Raji (cell line): ENCODE results near the gene ZNF74.

Experiments
- POLR2A ChIP-seq: IDR thresholded peaks from 2 replicates; pipeline ENCODE4 v1.6.1; 2011; ENCODE audit warnings: low read depth, low read length, control low read depth; ENCODE audit not compliant: insufficient read depth

The ZNF74 gene

DNA sequence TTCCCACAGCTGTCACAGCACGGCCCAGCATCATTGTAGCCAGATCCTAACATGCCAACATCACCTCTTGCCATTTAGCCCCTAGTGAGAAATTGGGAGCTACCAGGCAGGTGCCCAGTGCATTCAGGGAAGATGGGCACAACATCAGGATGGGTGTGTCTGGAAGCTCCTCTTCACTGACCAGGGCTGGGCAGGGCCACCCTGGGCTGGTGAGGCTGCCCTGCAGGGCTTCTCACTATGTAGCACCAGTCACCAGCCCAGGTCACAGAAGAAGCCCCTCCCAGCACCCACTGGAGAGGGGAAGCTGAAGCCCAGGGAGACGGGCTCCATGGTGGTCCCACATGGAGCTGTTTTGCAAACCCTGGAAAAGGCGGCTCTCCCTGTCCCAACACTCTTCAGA is 13.9 kb downstream of the ZNF74 start:
- no peak for TF ChIP-seq POLR2A

DNA sequence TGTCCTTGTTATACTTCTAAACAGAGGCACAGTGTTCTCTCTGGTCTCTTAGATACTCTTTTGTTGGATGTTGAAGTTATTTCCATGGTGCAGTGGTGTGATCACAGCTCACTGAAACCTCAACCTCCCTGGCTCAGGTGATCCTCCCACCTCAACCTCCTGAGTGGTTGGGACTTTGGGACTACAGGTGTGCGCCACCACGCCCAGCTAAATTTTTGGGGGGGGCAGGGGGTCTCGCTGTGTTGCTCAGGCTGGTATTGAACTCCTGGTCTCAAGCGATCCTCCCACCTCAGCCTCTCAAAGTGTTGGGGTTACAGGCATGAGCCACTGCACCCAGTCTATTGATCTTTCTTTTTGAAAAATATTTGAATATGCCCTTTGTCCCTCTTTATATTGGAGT is 14.9 kb downstream of the ZNF74 start:
- TF ChIP-seq POLR2A, result no peak

DNA sequence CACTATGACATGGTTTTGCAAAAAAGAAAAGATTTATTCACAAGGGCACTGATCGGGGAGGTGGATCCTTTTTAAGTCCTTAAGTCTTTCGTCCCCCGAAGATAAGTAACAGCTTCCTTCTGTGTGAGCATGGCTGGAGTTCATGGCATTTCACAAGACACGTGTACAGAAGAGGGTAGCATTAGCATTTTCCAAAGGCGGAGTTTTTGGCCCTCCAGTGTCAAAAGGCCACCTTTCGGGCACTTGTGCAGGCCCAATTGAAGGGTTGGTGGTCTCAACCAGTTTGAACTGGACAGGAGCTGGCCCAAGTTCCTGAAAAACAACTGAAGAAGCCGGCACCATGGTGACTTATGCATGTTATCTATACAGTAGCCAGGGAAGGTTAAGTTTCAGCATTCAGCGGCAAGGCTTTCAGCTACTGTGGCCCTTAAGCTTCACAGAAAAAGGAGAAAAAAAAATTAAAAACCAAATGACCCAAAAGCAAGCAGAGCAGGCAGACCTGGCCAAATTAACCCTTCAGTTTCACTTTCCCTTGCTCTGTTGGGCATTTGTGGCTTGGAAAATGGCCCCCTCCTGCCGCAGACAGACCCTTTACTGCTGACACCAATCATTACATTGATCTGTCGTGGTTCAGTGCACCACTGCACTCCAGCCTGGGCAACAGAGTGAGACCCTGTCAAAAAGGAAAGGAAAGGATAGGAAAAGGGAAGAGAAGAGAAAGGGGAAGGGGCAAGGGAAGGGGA is 18.7 kb downstream of the ZNF74 start:
- TF ChIP-seq POLR2A, result no peak

DNA sequence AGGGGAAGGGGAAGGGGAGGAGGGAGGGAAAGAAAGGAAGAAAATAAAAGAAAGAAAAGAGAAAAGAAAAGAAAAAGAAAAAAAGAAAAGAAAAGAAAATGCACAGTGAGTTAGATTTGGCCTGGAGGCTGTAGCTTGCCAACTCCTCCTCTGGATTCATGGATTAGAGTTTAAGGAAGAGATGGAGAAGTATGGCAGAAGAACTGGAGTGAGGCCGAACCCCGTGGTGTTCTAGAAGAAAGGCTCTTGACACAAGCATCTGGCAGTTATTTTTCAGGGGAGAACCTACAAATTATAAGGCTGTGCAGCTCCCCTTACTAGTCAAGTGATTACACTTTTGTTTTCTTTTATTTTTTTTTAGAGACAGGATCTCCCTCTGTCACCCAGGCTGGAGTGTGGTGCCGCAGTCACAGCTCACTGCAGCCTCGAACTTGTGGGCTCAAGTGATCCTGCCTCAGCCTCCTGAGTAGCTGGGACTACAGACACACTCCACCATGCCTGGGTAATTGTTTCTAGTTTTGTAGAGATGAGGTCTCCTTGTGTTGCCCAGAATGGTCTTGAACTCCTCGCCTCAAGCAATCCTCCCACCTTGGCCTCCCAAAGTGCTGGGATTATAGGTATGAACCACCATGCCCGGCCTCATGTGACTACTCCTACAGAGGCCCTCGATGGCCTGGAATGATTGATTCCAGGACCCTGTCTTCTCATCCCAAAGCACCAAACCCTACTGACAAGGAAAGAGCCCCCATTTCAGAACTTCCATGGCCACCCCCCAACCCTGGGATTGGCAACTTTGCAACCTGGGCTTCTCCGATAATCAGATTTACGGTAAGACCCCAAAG is 19.5 kb downstream of the ZNF74 start:
- no peak for TF ChIP-seq POLR2A

DNA sequence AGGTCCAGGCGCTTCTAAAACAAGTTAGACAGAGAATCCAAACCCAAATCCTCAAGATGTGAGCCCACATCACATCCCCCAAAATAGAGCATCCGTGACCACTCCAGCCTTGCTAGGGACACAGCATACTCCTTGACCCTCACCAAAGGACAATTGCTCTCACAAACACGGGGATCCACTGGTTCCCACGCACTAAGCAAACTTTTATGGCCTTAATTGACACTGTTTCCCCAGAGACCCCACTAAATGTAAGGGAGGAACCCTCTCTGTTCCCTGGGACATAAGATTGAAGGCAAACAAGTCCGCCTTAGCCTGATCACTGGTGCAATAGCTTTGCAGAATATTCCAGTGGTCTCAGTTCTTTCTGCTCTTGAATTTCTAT is 20.1 kb downstream of the ZNF74 start:
- no peak for TF ChIP-seq POLR2A

DNA sequence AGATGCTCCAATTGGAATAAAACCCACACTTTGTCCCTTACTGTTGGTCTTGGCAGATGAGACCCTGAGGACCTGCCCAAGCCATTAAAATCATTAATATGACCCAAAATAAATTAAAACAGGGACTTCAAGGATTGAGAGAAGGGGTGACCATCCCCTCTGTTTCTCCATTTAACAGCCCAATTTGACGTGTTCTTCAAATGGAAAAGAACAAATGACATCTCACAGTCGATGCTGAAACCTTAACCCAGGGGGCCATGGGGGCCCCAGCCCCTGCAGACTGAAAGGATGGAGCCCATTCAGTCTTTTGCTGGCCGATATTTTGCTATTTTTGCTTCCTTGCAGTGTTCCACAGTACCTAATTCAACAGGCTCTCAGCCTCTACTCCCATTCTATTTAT is 20.5 kb downstream of the ZNF74 start:
- no peak for TF ChIP-seq POLR2A

DNA sequence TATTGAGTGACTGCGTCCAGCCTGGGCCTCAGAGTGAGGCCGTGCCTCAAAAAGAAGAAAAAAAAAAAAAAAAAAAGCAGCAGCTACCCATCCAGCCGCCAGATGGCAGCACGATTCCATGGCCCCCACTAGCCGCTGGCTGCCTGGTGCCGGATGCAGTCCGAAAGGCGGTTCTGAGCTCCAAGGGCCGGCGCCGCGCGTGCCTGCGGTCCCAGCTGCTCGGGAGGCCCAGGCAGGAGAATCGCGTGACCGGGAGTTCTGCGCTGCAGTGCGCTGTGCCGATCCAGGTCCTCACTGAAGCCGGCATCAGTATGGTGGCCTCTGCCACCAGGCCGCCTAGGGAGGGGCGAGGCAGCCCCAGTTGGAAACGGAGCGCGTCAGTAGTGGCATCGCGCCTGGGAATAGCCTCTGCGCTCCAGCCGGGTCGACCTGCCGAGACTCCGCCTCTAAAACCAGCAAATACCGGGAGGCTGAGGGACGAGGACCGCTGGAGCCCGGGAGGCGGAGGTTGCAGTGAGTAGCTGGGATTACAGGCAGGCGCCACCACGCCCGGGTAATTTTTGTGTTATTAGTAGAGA is 24.3 kb downstream of the ZNF74 start:
- TF ChIP-seq POLR2A, result no peak

GRCh38 chr22:20419664-20419951 is 25.7 kb downstream of the ZNF74 start:
- no peak for TF ChIP-seq POLR2A

- TF ChIP-seq POLR2A, result no peak
These were observed 26.3 kb downstream of the ZNF74 start for GRCh38 chr22:20420157-20420842.

DNA sequence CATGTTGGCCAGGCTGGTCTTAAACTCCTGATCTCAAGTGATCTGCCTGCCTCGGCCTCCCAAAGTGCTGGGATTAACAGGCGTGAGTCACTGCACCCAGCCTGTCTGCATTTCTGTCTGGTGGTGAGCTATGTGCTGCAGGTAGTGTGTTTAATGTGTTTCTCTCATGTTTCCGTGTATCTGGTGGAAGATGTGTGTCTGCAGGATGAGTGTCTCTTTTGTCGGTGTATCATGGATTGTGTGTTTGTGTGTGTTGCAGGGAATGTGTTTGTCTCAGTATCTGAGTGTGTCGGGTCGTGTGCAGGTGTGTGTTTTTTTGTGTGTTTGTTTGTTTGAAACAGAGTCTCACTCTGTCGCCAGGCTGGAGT is 27.5 kb downstream of the ZNF74 start:
- no peak for TF ChIP-seq POLR2A

GRCh38 chr22:20422271-20423007 is 28.5 kb downstream of the ZNF74 start:
- TF ChIP-seq POLR2A, result no peak

- no peak for TF ChIP-seq POLR2A
These were observed 29.3 kb downstream of the ZNF74 start for GRCh38 chr22:20423008-20423905.

DNA sequence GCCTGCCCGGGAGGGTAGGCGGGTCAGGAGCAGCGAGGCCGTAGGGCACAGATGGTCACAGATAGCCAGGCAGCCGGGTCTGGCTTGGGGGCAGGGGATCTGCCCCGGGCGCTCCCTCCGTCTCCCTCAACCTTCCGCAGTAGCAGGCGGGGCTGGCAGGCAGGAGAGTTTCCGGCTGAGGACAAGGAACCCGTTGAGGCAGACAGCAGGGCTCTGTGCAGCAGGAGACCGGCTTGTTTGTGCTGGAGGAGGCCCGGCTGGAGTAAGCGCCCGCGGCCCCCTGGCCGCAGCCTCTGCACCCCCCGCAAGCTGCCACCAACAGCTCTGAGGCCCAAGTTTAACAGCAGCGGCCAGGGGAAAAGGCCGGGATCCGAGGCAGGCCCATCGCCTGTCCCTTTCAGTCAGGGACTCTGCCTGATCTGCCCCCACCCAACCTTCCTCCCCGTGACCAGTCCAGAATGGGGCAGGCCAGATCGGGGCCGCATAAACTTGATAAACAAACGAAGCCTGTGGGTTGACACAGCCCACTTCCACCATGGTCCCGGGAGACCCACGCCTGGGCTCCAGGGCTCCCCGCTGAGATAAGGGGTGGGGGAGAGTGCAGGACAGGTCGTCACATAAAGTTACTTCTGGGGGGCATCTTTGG is 30.1 kb downstream of the ZNF74 start:
- TF ChIP-seq POLR2A, result no peak

DNA sequence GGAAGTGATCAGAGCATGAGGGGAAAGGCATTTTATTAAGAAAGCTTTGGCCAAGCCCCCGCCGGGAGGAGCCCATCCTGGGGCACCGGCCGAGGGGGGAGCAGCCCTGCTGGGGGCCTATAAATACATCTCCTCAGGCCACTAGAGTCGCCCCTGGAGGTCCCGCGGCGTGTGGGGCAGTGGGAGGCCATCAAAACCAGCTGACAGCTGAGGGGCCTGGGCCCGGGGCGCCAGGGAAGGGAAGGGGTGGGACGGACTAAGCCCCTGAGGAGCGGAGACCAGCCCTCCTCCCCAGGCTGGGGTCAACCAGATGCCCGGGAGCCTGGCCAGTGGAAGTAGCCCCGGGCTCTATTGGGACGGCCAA is 30.6 kb downstream of the ZNF74 start:
- no peak for TF ChIP-seq POLR2A
